DMS153 treated with DMSO at 0.1 percent for 48 hours (cell line): ENCODE measurements around the gene GNAZ.
"Not testable (repeated sequence)": the region's sequence is repeated elsewhere in the genome, so short reads cannot be mapped to it uniquely, and the experiment has no call there.

Source experiments
- DNase-seq: peaks from one replicate; lab custom pipeline; 2025; ENCODE audit not compliant: unreplicated experiment; lab: John Stamatoyannopoulos, UW

Gene GNAZ

DNA sequence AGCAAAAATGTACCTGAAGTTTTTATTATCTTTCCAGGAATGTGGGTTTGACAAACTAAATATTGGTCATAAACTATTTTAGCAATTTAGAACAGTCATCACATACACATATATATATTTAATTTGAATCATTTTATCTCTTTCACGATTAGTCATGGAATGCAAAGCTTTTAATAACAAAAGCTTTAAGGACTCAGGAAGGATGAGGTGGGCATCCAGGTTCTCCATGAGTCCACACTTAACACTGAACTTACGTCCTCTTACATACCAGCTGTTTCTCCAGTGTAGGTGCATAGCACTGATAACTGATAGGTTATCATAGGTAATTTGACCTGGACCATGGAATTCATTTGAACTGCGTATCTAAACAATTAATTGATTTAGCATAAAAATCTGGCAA is 28.1 kb upstream of the GNAZ start:
- DNase-seq: no peak

- no peak for DNase-seq
Observed at GRCh38 chr22:23044570-23044969, 25.7 kb upstream of the GNAZ start.

- no peak for DNase-seq
Observed at GRCh38 chr22:23045461-23045860, 24.9 kb upstream of the GNAZ start.

- no peak for DNase-seq
Observed at GRCh38 chr22:23047265-23047664, 23.1 kb upstream of the GNAZ start.

- no peak for DNase-seq
Observed at GRCh38 chr22:23047742-23048141, 22.6 kb upstream of the GNAZ start.

- DNase-seq: not testable (repeated sequence)
Observed at GRCh38 chr22:23050546-23050945, 19.8 kb upstream of the GNAZ start.

DNA sequence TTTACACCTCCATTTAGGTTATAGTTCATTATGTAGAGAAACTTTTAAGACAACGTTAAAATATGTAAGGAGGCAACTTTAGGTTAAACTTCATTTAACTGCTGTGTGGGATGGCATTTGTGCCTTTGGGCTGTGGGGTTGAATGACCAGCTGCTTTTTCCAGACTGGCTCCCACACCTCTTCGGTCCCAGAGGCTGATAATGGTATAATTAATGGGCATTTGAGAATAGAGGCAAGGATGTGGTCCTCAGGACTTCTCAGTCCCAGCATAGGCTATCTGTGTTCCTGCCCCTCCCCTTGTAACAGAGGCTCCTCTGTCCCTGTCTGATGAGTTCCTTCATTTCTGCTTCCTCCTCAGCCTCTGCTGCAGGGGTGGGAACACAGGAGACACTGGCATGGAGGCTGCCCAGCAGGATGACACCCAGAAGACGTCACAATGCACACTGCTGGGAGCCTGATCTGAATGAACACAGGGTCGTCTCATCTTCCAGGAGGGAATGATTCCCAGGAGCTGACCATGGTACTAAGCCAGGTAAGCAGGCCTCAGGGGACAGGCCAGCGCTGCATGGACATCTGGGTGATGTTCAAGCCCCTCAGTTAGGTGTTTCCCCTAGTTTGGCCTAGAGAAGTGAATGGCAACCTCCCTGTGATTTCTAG is 17.1 kb upstream of the GNAZ start:
- DNase-seq: no peak

DNA sequence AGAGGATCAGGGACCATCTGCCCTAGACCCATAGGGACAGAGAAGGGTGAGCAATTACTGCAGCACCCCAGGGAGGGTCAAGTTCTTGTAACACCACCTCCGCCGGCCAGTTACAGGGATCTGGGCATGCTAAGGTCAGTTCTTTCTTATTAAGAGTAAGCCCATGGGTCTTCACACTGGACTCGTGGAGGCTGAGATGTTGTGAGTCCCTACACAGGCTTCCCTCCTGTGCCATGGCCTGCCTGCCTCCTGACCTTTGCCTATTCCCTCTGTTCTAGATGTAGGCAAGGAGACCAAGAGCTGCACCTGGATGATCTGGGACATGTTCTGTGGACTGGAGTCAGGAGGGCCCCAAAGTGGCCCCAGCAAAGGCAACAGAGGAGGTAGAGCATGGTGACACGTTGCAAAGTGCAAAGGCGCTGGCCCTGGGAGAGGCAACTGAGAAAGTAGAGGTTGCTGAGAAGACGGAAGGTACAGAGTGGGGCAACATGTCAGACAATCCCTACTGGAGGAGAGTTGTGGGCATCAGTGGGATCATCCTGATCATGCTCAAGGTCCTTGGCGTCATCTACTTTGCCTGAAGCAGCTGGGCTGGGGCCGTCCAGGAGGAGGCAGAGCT is 16.3 kb upstream of the GNAZ start:
- DNase-seq: no peak

GRCh38 chr22:23054531-23055257 is 15.6 kb upstream of the GNAZ start:
- no peak for DNase-seq

DNA sequence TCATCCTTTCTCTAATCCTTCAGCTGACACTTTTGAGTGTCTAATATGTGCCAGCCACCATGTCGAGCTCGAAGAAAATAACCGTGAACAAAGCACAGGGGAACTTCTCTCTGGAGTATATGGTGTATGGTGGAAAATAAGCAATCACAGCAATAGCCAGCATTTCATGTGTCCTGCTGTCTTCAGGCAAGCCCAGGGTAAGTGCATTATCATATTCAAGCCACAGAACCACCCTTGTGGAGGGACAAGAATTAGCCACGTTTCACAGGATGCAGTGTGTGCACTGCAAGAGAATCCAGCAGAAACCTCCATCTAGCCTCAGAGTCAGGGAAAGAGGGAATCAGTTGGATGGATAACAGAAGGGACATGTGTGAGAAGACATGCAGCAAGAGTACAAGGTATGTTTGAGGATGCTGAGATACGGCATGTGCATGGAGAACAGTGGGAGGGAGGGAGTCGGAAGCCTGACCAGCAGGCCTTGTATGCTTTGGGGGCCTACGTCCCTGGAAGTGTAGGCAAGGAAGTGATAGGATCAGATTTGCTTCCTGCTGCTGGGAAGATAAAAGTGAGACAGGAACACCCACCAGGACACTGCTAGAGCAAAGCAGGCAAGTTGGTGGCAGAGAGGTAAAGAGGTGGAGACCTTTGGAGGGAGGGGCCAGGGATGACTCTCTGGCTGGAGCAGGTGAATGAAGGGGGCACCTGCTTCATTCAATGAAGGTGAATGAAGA is 14.7 kb upstream of the GNAZ start:
- no peak for DNase-seq

DNA sequence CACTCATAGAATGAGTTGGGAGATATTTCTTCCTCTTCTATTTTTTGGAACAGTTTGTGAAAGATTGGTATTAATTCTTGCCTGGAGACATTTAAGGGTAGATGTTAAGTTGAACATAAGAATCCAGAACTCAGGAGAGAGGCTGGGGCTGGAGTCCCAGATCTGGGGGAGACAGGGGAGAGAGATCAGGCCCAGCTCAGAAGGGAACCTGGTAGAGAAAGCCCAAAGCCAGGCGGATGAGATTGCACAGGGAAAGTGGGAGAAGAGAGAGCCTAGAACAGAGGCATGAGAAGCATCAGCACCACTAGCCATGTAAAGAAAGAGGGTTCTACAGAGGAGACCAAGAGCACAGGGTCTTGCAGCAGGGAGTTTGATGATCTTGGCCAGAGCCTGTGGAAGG is 13.0 kb upstream of the GNAZ start:
- no peak for DNase-seq

GRCh38 chr22:23058063-23058462 is 12.3 kb upstream of the GNAZ start:
- no peak for DNase-seq

- no peak for DNase-seq
Observed at GRCh38 chr22:23058481-23059283, 11.6 kb upstream of the GNAZ start.

DNA sequence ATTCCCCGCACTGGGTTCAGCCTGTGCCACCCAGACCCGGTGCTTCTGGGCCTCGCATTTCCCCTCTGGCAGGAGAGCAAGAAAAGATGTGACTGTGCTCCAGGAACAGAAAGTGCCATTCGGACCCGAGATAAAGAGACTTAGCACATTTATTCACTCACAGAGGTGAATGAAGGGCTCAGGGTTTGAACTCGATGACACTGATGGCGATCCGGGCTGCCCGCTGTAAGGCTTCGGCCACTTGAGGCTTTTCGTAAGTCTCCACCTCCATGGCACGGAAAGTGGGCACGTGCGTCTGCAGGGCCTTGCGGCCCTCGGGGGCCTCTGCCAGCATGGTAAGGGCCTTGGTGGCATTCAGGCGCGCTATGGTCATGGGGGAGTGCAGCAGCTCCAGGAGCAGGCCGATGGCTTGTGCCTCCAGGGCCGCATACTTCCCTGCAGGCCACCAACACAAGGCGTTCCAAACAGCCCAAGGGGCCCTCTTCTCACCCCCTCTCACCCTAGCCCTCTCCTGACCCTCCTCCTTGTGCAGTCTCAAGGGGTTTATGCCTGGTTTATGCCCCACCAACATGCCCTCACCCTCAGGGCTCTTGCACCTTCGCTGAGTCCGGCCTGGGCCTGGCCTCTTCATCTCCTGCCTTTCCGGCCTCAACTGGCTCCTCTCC is 10.9 kb upstream of the GNAZ start:
- no peak for DNase-seq

DNA sequence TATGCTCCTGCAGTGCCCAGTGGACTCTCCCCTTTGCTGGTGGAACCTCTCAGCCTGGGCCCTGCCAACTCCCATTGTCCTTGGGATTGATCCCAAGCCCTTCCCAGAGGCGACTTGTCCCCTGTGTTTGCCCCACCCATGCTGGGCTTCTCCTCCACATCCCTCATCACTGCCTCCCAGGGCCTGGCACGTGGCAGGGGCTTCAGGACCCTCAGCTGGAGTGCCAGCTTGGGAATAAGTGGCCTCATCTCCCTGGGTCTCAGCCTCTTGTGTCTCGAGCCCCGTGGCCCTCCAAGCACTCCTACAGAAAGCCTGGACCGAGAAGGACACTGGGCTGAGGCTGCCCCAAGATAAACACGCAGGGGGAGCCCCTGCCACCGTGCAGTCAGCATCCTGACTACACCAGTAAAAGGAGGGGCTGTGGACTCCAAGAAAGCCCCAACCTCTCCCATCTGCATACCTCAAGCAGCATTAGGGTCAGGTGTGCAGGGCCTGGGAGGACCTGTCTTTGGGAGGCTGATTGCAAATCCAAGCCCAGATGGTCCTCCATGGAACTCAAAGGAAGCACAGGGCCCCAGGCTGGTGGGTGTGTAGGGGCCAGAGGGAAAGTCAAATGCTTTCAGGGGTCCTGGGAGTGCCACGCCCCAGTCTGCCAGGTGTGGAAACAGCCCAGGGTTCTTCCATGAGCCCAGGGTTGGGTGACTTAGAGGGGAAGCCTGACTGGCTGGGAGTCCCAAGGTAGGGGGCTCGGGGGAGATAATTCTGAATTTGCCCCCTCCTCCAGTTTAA is 9.5 kb upstream of the GNAZ start:
- no peak for DNase-seq

GRCh38 chr22:23061471-23062280 is 8.6 kb upstream of the GNAZ start:
- no peak for DNase-seq

GRCh38 chr22:23062616-23063538 is 7.4 kb upstream of the GNAZ start:
- no peak for DNase-seq
